CD4-positive, alpha-beta T cell treated with Interferon alpha-2 for 1 hour (primary cell): Measurements from ENCODE around the gene CHST3.

Experiments
- DNase-seq, 2 donors: peaks; one replicate each; pipeline ENCODE4 v3.0.0-alpha.2; 2020 to 2022

CHST3 gene

DNA sequence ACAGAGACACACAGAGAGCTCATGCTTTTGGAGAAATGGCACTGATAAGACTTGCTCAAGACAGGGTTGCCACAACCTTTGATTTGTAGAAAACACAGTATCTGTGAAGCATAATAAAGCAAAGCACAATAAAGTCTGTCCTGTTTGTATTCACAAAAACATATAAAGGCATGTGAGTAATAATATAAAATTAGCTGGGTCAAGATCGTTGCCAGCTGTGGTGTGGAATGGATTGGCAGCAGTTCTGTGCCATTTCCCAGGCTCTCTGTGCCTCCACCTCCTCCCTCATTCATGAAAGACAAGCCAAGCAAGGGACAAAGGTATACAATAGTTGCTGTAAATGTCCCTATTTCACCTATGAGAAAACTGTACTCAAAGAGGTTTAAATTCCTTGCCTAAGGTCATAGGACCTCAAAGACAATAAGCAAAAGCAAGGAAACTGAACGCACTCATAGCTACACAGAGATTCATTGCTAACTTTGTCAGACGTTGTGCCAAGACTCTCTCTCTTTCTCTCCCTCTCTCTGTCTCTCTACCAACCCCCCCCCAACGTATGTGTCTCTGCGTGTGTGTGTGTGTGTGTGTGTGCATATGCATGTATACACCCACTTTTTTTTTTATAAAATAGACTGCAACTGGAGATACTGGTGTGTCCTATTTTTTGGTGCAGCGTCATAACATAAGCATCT, 31.8 kb downstream of the CHST3 start:
- DNase-seq, result no peak

DNA sequence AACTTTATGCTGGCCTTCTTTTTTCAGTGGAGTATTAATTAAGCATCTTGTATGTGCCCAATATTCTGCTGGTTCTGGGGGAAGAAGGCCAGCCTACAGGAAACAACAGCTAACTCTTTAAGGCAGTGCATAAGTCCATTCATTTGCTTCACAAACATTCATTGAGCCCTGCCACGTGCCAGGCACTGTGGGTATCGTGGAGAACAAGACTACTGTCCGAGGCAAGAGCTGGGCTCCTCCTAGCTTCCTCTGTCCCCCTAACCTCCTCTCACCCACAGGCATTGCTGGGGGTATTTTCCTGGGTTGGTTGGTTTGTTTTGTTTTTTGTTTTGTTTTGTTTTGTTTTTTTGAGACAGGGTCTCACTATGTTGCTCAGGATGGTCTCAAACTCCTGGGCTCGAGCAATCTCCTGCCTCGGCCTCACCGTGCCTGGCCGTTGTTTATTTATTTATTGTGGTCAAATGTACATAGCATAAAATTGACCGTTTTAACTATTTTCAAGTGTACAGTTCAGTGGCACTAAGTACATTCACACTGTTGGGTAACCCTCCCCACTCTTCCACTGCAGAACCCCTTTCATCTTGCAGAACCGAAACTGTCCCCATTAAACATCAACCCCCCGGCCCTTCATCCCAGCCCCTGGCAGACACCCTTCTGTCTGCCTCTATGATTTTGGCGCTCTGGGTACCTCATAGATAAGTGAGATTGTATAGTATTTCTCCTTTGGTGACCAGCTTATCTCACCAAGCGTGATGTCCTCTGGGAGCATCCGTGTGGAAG, 32.6 kb downstream of the CHST3 start:
- DNase-seq, result no peak

DNA sequence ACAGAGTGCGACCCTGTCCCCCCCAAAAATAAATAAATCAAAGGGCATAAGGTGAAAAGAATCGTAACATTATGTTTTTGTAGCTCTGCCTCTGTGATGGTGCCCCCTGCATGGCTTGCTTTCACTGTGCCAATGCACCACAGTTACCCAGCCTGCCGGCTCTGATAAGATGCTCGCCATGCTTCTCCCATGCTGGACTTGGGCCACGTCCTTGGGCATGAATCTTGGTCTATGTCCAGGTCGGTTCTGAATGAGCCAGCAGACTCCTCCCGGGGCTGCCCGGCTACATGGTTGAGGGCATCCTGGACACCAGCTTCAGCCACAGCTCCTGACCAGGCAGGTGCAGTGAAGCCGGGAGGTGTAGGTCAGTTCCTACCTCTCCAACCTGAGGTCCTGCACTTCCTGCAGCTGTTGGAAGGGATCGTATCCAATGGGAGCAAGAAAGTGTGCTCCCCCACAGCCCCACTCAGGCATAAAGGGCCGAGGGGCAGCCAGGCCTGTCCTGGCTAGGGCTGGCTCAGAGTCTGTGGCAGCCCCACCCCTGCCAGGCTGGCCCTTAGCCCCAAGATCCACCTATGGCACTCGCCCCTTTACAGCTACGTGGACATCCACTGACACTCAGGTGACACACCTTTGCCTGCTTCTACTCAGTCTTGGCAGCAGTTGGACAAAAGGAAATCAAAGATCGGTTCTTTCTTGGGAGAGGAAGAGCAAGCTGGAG, 34.1 kb downstream of the CHST3 start:
- no peak for DNase-seq

DNA sequence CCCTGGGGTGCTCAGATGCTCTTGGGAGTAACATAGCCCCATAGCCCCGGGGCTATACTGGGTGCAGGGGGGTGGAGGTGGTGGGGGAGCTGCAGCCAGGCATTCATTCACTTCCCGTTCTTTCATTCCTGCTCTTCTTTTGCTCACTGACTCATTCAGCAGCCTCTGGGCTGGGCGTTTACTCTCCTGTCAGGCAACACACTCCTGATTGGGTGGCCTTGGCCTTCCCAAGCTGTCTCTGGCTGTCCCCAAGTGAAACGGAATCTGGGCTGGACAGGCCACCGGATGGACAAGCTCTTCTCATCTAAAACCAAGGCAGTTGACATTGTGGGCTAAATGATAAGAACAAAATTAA, 34.6 kb downstream of the CHST3 start:
- DNase-seq, result no peak

DNA sequence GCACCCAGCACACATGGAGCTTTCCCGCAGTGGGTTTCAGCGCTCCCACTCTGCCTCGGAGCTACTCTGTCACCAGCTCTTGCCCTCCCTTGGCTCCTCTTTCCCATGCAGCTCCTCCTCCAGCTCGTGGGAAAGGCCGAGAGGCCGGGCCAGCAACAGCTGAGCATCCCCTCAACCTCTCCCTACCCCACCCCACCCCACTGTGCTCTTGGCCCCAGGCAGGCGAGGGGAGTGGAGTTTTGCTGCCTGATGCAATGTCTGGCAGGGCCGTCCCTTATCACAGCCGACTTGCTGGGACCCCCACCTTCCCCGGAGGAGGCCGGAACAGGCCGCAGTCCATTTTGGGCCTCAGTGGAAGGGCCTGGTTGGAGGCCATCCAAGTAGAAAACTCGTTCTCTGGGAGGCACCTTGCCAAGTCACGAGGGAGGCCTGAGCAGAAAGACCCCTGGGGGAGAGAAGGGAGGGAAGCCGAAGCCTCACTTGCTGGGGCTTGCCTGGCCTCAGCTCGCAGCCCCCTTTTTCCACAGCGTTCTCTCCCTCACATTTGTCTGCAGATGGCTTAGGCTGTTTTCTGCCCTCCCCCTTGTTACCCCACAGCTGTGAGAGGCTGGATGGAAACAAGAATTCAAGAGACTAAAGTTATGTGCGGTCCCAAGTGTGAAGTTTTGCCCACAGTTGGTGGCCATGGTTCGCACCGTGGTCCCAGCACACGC, 35.3 kb downstream of the CHST3 start:
- no peak for DNase-seq

DNA sequence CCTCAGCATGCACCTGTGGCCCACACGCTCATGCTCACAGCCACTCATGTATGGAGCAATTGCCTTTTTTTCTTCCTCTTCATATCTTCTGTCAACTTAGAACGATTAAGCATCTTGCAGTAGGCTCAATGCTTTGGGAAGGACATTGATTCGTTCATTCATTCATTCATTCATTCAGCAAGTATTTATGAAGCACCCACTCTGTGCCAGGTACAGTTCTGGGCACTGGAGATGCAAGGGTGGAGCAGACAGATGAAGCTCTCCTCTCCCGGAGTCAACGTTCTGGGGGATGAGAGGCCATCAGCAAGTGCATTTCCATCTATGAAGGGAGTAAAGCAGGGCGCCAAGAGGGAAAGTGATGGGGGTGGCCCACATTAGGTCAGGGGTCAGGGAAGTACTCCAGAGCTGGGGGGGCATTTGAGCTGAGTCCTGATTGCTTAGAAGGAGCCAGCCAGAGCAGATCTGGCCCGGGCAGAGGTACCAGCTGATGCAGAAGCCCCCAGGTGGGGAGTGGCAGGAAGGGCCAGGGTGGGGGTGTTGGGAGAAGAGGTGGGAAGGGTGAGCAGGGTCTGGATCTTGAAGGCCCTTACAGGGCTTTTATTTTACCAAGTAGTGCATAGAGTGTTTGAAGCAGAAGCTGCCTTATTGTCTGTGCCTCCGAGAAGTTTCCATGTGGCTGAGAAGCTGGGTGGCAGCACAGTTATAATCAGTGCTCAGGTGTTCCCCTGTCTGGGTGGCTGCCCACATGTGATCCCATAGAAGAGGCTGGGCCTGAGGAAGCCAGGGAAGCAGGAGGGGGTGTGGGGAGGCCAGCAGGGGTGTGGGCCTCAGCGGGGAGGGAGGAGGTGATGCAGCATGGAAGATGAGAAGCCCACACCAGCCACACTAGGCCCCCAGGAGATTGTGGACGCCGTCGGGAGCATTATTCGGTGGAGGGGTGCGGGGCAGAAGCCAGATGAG, 36.2 kb downstream of the CHST3 start:
- DNase-seq, result no peak

DNA sequence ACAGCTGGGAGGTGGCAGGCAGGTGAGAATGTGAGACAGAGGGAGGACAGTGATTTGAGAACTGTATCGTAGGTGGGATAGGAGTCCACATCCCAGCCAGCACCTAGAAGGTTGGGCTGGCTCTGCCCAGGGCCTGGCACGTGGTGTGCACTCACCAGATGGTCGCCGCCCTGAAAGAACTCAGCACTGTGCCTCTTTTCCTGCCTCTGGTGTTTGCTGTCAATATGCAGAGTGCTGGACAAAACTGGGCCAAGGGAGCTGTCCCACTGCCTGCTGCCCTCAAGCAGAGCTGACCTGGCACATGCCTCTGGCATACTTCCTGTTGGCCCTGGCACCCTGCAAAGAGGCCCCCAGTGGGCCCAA, 36.8 kb downstream of the CHST3 start:
- DNase-seq, result no peak

DNA sequence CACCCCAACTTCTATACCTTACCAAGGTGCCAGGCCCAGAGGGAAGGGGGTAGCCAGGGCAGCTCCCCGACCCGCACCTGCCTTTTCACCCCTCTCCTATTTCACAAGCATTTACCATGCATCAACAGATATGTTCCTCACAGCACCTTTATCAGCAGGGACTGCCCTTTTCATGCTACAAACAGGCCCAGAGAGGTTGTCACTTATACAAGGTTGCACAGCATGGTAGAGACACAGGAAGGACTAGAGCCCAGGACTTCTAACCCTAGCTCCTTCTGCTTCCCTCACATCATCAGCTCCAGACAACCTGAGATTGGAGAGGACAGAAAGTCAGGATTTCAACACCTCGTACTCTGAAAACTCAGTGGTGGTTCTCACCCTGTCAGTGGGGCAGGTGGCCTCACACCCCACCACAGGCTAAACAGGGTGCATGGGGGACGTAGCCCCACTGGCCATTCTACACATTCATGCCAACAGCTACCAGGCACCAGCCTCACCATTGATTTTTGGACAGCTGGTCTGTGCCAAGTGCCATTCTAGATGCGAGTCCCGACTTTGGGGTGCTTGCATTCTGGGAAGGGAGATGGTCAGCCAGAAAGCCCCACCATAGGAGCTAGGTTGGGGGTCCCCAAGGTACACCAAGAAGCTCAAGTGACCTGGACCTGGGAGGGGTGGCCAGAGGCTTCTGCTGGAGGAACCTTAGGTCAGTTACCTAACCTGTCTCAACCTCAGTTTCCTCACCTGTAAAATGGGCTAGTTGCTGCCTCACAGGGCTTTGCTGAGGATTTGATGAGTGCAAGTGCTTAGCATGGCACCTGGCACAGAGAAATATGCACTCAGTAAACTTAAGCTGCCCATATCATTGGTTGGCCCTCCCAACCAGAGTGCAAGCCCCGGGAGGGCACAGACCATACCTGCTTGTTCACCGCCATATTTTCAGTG, 38.4 kb downstream of the CHST3 start:
- no peak for DNase-seq

DNA sequence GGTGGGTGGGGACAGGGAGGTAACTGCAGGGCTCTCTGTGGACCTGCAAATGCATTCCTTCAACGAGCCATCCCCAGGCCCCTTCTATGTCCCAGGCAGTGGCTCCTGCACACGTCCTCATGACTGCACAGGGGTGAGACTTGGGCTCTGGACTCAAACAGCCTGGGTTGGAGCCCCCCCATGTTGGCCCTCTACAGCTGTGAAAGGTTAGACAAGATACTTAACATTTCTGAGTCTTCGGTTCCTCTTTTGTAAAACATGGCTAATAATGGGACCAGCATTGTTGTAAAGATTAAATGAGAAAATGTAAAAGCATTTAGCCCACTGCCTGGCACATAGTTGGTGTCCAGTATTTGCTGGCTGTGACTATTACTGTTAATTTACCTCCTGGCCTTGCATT, 41.8 kb downstream of the CHST3 start:
- DNase-seq, result no peak

DNA sequence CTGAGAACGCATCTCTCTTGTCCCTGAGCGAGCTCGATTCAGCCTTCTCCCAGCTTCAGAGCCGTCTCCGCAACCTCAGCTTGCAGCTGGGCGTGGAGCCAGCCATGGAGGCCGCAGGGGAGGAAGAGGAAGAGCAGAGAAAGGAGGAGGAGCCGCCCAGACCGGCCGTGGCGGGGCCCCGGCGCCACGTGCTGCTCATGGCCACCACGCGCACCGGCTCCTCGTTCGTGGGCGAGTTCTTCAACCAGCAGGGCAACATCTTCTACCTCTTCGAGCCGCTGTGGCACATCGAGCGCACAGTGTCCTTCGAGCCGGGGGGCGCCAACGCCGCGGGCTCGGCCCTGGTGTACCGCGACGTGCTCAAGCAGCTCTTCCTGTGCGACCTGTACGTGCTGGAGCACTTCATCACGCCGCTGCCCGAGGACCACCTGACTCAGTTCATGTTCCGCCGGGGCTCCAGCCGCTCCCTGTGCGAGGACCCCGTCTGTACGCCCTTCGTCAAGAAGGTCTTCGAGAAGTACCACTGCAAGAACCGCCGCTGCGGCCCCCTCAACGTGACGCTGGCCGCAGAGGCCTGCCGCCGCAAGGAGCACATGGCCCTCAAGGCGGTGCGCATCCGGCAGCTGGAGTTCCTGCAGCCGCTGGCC, 43.2 kb downstream of the CHST3 start:
- no peak for DNase-seq

DNA sequence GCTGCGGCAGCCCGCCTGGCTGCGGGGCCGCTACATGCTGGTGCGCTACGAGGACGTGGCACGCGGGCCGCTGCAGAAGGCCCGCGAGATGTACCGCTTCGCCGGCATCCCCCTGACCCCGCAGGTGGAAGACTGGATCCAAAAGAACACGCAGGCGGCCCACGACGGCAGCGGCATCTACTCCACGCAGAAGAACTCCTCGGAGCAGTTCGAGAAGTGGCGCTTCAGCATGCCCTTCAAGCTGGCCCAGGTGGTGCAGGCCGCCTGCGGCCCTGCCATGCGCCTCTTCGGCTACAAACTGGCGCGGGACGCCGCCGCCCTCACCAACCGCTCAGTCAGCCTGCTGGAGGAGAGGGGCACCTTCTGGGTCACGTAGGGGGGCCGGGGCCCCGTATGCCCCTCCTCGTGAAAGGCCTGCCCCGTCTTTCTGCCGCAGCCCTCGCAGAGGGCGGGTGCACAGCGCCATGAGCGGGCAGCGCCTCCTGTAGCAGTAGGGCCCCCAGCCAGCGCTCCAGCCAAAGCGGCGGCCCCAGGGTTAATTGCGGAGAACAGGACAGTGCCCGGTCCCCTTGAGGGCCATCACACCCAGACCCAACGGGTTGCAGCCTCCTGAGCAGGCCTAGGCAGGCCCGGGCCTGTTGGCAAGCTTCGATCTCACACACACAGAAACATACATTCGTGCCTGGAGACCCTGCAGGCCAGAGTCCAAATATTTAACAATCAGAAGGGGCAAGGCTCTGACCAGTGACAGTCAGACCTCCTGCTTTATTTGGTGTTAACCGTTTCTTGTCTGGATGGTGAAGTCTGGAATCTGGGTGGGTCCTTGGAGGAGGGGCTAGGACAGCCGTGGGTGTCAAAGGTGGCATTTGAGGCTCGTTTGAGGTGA, 44.1 kb downstream of the CHST3 start:
- no peak for DNase-seq

DNA sequence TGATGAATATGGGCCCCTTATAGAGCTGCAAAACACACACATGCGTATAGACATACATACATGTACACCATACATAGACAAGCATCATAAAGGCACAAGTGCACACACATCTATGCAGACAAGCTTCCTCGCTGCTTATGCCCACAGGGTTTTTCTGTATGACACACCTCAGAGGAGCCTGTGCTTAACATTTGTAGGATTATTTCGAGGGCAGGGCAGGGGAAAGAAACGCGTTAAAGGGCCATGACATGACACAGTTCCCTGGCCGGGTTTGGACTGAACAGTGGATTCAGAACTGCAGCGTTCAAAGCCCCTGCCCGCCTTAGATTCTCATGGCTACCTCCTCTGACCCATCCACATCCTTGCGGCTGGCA, 44.8 kb downstream of the CHST3 start:
- no peak for DNase-seq

DNA sequence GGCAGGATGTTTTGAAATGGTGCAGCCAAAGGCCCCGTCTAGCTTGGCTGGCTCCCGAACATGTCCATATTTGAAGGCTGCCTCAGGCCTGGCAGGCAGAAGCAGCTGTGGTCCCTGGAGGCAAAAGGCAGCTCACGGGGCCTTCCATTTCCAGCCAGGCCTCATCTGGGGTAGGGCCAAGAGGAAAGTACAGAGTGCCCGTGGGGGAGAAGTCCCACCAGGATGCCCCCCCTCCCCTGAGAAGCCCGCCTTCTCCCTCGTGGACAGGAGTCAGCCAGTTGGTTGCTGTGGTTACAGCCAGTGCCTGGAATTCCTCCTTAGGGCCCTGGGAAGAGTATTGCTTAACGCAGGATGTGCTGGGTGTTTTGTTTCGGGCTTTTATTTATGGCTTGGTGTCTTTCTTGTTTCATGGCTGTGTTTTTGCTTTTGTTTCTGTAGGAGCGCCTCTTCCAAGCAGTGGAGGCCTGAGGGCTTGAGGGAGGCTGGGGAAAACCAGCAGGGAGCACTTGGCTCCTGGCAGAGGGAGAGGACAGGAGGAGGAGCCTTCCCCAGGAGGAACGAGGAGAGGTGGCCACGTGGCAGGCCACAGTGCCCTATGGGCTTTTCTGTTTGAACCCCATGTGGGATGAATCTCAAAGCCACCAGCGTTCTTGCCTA, 45.4 kb downstream of the CHST3 start:
- DNase-seq, result no peak

DNA sequence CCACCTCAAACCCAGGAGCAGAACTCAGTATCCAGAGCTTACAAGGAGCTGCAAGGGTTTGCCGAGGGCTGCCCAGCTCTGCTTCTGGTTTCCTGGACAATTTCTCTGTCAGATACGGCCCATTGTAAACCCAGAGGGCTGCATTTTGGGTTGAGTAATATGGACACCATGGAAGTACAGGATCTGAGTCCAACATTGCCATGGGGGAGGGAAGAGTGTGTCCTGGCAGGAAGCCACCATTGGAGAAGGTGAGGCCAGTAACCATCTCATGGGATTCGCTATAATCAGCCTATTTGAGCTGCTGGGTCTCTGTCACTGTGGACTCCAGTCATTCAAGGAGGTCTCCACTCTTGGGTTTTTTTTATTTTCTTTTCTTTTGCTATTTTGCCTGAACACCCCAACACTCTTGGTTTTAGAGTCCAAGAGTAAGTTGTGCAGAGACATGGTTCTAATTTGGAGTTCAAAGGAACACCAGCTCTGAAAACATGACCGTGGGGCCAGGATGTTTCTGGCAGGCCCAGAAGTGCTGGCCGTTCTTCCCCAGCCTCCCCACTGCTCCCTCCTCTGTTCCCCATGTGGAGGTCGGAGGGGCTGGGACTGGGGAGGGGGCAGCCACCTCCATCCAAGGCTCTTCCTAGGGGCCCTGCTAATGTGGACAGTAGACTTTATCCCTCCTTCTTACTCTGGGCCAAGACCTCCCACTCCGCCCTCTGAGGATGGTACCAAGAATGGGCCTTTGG, 46.2 kb downstream of the CHST3 start:
- DNase-seq, result no peak

DNA sequence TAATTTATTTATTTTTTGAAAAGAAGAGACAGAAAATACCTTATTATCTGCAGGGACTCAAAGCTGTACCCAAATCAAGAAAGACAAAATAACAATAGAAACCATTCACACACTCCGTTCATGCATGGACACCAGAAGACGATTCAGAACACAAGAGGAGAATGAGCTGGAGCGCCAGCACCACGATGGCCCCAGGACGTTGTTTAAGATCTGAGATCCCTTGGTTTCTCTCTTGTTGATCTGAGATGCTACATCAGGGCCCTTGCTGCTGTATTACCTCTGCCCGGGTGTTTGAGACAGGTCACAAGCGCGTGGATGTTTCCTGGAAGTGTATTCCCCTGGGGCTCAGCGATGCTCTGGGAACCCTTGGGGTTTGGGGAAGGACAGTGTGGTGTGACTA, 46.8 kb downstream of the CHST3 start:
- DNase-seq, result no peak

DNA sequence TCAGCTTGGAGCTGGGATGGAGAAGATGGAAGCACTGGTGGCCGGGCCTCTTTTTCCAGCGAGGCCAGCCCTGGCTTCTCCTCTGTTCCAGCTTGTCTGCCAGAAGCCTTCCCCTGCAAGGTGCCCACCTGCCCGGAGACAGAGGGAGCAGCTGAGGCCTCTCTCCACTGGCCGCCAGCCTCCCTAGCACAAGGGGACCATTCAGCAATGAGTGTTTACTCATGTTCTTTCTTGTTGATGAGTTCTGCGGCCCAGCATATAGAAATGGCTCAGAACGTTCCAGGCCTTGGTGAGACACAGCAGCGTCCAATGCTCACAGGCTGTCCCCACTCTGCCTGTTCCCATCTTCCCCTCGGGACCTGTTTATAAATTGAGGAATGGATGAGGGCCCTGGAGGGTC, 47.3 kb downstream of the CHST3 start:
- DNase-seq, result no peak

DNA sequence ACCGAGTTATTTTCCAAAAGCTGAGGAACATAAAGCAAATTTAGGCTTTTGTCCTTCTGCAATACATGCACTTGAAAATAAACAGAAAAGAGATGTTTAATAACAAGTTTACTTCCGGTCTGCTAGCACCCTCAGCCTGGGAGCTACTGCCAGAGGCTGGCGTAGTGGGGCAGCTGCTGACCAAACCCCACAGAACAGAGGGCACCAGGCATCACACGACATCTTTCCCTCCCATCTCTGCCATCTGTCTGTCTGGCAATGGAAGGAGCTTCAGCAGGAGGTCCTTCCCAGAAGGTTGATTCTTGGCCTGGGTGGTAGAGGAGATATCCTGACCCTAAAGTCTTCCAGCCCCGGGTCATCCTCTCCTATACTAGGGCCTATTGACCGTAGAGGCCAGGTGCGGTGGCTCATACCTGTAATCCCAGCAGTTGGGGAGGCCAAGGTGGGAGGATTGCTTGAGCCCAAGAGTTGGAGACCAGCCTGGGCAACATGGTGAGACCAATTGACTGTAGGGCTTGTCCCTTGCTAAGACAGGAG, 47.8 kb downstream of the CHST3 start:
- no peak for DNase-seq

DNA sequence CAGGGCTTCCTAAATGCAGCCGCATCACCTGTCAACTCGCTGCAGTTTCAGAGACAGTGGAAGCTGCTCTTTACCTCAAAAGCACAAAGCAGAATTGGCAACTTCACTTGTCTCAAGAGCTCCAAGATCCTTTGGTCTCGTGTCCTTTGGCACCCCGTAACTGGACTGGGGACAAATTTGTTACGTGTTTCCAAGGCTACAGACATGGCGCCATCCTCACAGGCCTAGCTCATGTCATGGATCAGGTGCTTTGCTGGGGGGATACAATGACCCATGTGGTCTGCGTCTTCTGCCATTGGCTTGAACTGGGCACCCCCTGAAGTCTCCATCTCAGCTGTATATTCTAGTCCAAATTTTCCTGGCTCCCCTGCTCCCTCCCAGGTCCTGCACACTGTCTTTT, 48.6 kb downstream of the CHST3 start:
- DNase-seq, result no peak
